NOMO-1 (cell line): Measurements from ENCODE around the gene MARCHF2.
"Not testable (repeated sequence)": the region's sequence is repeated elsewhere in the genome, so short reads cannot be mapped to it uniquely, and the experiment has no call there.

Experiments
- DNase-seq, 2 experiments: peaks; one replicate each; lab custom pipeline; 2025; ENCODE audit not compliant: unreplicated experiment in 2 of 2; lab: John Stamatoyannopoulos, UW

Gene MARCHF2

GRCh38 chr19:8404391-8405151 lies 8.5 kb upstream of the MARCHF2 start:
- DNase-seq = no peak

GRCh38 chr19:8410718-8411117 lies 2.4 kb upstream of the MARCHF2 start:
- DNase-seq = not testable (repeated sequence)

GRCh38 chr19:8413629-8413995 lies 507 bp downstream of the MARCHF2 start:
- DNase-seq = no peak

GRCh38 chr19:8416796-8417195 lies 3.7 kb downstream of the MARCHF2 start:
- no peak for DNase-seq

GRCh38 chr19:8421484-8422461 lies 8.7 kb downstream of the MARCHF2 start:
- no peak for DNase-seq

- DNase-seq = peak; percentile 75 to 84
These were observed 10.7 kb downstream of the MARCHF2 start for GRCh38 chr19:8423817-8424223.

GRCh38 chr19:8425331-8425730 lies 12.2 kb downstream of the MARCHF2 start:
- not testable (repeated sequence) for DNase-seq

GRCh38 chr19:8426283-8426682 lies 13.2 kb downstream of the MARCHF2 start:
- no peak for DNase-seq

GRCh38 chr19:8429044-8429443 lies 15.9 kb downstream of the MARCHF2 start:
- DNase-seq = no peak

GRCh38 chr19:8429826-8430225 lies 16.7 kb downstream of the MARCHF2 start:
- no peak for DNase-seq

- no peak for DNase-seq
These were observed 17.5 kb downstream of the MARCHF2 start for GRCh38 chr19:8430650-8431049.

- DNase-seq = no peak
These were observed 25.1 kb downstream of the MARCHF2 start for GRCh38 chr19:8438236-8438635.

GRCh38 chr19:8441725-8442544 lies 28.8 kb downstream of the MARCHF2 start:
- DNase-seq = no peak

- not testable (repeated sequence) for DNase-seq
These were observed 31.1 kb downstream of the MARCHF2 start for GRCh38 chr19:8444140-8444676.

GRCh38 chr19:8444677-8445487 lies 31.8 kb downstream of the MARCHF2 start, which contains the start of gene HNRNPM:
HNRNPM (plus strand) TSS chr19:8444975; CDS start chr19:8444999, 24 bp downstream.
- DNase-seq = peak; percentile 98 to 99

GRCh38 chr19:8445488-8446001 lies 32.4 kb downstream of the MARCHF2 start:
- DNase-seq = peak; percentile 31 to 50

GRCh38 chr19:8446061-8446709 lies 33.1 kb downstream of the MARCHF2 start:
- DNase-seq = no peak

GRCh38 chr19:8449830-8450229 lies 36.7 kb downstream of the MARCHF2 start:
- no peak for DNase-seq

- DNase-seq = no peak
These were observed 38.3 kb downstream of the MARCHF2 start for GRCh38 chr19:8451377-8451776.
